T-cell (primary cell): ENCODE results near the gene QRFP. TPM values are rescaled to one million over a fixed set of nuclear protein-coding genes. Genes with fewer than 3 reads are reported as not detected.

Experiments used
- ATAC-seq, 4 experiments: fragments of 200-7000 bp in 3 of 4; fragments of 150-1000 bp in 1 of 4; cut with Tn5 transposase; replicated peaks in 1 of 4; 1 replicate in 3 of 4; 2 replicates in 1 of 4; pipeline ENCODE4 v1.10.0; 2021; ENCODE audit warnings: moderate library complexity in 3 of 4, mild to moderate bottlenecking in 2 of 4, moderate number of reproducible peaks in 1 of 4
- CTCF ChIA-PET, 2 donors: fragments of 300-600 bp; sonication (Branson Sonifier 250); formaldehyde crosslinking; loops; one replicate each; lab custom pipeline; 2022; ENCODE audit warnings: antibody characterized with exemption in 2 of 2; lab: Charles Lee
- POLR2A ChIA-PET, 2 donors: fragments of 300-600 bp; sonication (Branson Sonifier 250); formaldehyde crosslinking; loops; one replicate each; lab custom pipeline; 2022; ENCODE audit warnings: antibody characterized with exemption in 2 of 2; lab: Charles Lee
- DNase-seq, 35 experiments: peaks; one replicate each; pipeline versions ENCODE4 v3.0.0 to v3.0.0-alpha.2; 2013 to 2023
- H3K27ac ChIP-seq: one replicate; pipeline ENCODE4 v1.5.1; 2013; ENCODE audit warnings: low read length
- H3K27me3 ChIP-seq, 2 experiments: replicated peaks in 1 of 2; 1 replicate in 1 of 2; 2 replicates in 1 of 2; pipeline versions ENCODE4 v1.6.1 to v1.7.0; 2013; ENCODE audit warnings: low read length in 1 of 2, mixed read lengths in 1 of 2; ENCODE audit not compliant: control insufficient read depth in 2 of 2, insufficient read depth in 2 of 2; ENCODE audit errors: extremely low read depth in 1 of 2
- H3K36me3 ChIP-seq, 2 donors: 1 replicate in 1 of 2; 2 replicates in 1 of 2; pipeline versions ENCODE4 v1.6.1 to v1.7.0; 2013; ENCODE audit warnings: low read length in 1 of 2; ENCODE audit not compliant: control insufficient read depth in 2 of 2, insufficient read depth in 1 of 2; ENCODE audit errors: extremely low read depth in 1 of 2
- H3K4me1 ChIP-seq, 2 experiments: 1 replicate in 1 of 2; 2 replicates in 1 of 2; pipeline versions ENCODE4 v1.6.1 to v1.7.0; 2013; ENCODE audit warnings: low read length in 2 of 2, mixed read lengths in 1 of 2; ENCODE audit not compliant: insufficient read depth in 2 of 2, control insufficient read depth in 1 of 2; ENCODE audit errors: extremely low read depth in 1 of 2
- H3K4me3 ChIP-seq, 2 donors: 1 replicate in 1 of 2; 2 replicates in 1 of 2; pipeline versions ENCODE4 v1.5.1 to v1.7.0; 2013; ENCODE audit warnings: mild to moderate bottlenecking in 2 of 2, low read length in 1 of 2, moderate library complexity in 1 of 2; ENCODE audit not compliant: control insufficient read depth in 1 of 2; ENCODE audit errors: extremely low read depth in 1 of 2
- H3K9me3 ChIP-seq: 2 replicates; pipeline ENCODE4 v1.7.0; 2013
- H3K27ac Mint-ChIP-seq, 2 donors: one replicate each; pipeline ENCODE4 v1.8.0; 2020 to 2021; ENCODE audit warnings: mild to moderate bottlenecking in 2 of 2, mixed read lengths in 2 of 2
- H3K27me3 Mint-ChIP-seq, 2 donors: one replicate each; pipeline ENCODE4 v1.8.0; 2021 to 2022; ENCODE audit warnings: mixed read lengths in 2 of 2
- H3K36me3 Mint-ChIP-seq: one replicate; pipeline ENCODE4 v1.8.0; 2021; ENCODE audit warnings: mixed read lengths
- H3K4me1 Mint-ChIP-seq, 3 donors: one replicate each; pipeline ENCODE4 v1.8.0; 2020 to 2022; ENCODE audit warnings: mixed read lengths in 3 of 3, mild to moderate bottlenecking in 1 of 3
- H3K4me3 Mint-ChIP-seq, 3 donors: one replicate each; pipeline ENCODE4 v1.8.0; 2020 to 2022; ENCODE audit warnings: mild to moderate bottlenecking in 3 of 3, mixed read lengths in 3 of 3, moderate library complexity in 3 of 3
- H3K9me3 Mint-ChIP-seq, 3 donors: one replicate each; pipeline ENCODE4 v1.8.0; 2020 to 2022; ENCODE audit warnings: mixed read lengths in 3 of 3
- WGBS: methylation state at CpG from one replicate; pipeline ENCODE4 v1.1.5; 2013; ENCODE audit warnings: missing lambda C conversion rate; ENCODE audit not compliant: insufficient coverage; 5-methylcytosine and 5-hydroxymethylcytosine counted together
- total RNA-seq, 35 experiments: library from RNA in 6 of 35; stranded (reverse) in 6 of 35; fragments of 120-200 nt in 1 of 35; gene quantifications; one replicate each; pipeline versions ENCODE4 v1.2.1 to v1.2.4 and lab custom pipeline; 2013 to 2026

Gene QRFP
- total RNA-seq, 5 donors from 2014 or later (not counting 1 experiment from before 2014, with no cell fraction given) = not detected

- Mint-ChIP-seq H3K4me3 (no peak overlapping the region), H3K27me3 (peaks cover 0 to 5% of the 10 kb centered on the region in 2 donors), H3K9me3 (no peaks in the 10 kb centered on the region), H3K36me3 (no peaks in the 10 kb centered on the region), H3K4me1 (no peaks in the 10 kb centered on the region), H3K27ac (no peak overlapping the region)
- DNase-seq = no peak
- no peaks in the 10 kb centered on the region for H3K4me1 ChIP-seq
- H3K4me3 ChIP-seq = no peak overlapping the region
- no peaks in the 10 kb centered on the region for H3K36me3 ChIP-seq
- peaks cover 0 to 43% of the 10 kb centered on the region in 2 experiments for H3K27me3 ChIP-seq
- POLR2A ChIA-PET = no interaction called here
- no peaks in the 10 kb centered on the region for H3K9me3 ChIP-seq
- 89% methylated on average over 13 of the region's 25 CpGs for WGBS
- no peak for ATAC-seq
- CTCF ChIA-PET = no interaction called here
- no peak overlapping the region for H3K27ac ChIP-seq
These were observed 2.6 kb upstream of the QRFP start for GRCh38 chr9:130899051-130899748.

GRCh38 chr9:130898552-130898852 lies 1.9 kb upstream of the QRFP start:
- no peak overlapping the region for H3K27ac Mint-ChIP-seq
- Histone ChIP-seq H3K27me3 (peaks cover 0 to 40% of the 10 kb centered on the region in 2 experiments), H3K4me3 (no peak overlapping the region), H3K27ac (no peak overlapping the region), H3K4me1 (no peaks in the 10 kb centered on the region), H3K9me3 (no peaks in the 10 kb centered on the region), H3K36me3 (no peaks in the 10 kb centered on the region)
- ChIA-PET POLR2A (no interaction called here), CTCF (no interaction called here)
- H3K36me3 Mint-ChIP-seq = no peaks in the 10 kb centered on the region
- ATAC-seq = no peak
- no peaks in the 10 kb centered on the region for H3K9me3 Mint-ChIP-seq
- peaks cover 0 to 4% of the 10 kb centered on the region in 2 donors for H3K27me3 Mint-ChIP-seq
- no peak overlapping the region for H3K4me3 Mint-ChIP-seq
- no peak for DNase-seq
- no CpG with 5 or more reads among the region's 4 CpGs for WGBS
- H3K4me1 Mint-ChIP-seq = no peaks in the 10 kb centered on the region

GRCh38 chr9:130897848-130898551 lies 1.4 kb upstream of the QRFP start:
- H3K4me1 Mint-ChIP-seq = no peaks in the 10 kb centered on the region
- Histone ChIP-seq H3K27me3 (peaks cover 0 to 35% of the 10 kb centered on the region in 2 experiments), H3K27ac (no peak overlapping the region), H3K4me1 (no peaks in the 10 kb centered on the region), H3K36me3 (no peaks in the 10 kb centered on the region), H3K9me3 (no peaks in the 10 kb centered on the region), H3K4me3 (no peak overlapping the region)
- H3K4me3 Mint-ChIP-seq = no peak overlapping the region
- POLR2A ChIA-PET = no interaction called here
- no peaks in the 10 kb centered on the region for H3K9me3 Mint-ChIP-seq
- DNase-seq (no peak), ATAC-seq (no peak)
- WGBS = 87% methylated on average over 21 of the region's 29 CpGs
- CTCF ChIA-PET = no interaction called here
- H3K27me3 Mint-ChIP-seq = peaks cover 0 to 3% of the 10 kb centered on the region in 2 donors
- H3K27ac Mint-ChIP-seq = no peak overlapping the region
- no peaks in the 10 kb centered on the region for H3K36me3 Mint-ChIP-seq

- no peak for DNase-seq
- POLR2A ChIA-PET = no interaction called here
- H3K4me3 Mint-ChIP-seq = no peak overlapping the region
These were observed 616 bp upstream of the QRFP start for GRCh38 chr9:130897105-130897751.

GRCh38 chr9:130895481-130896232 lies 955 bp downstream of the QRFP start:
- Mint-ChIP-seq H3K27me3 (peaks cover 0 to 3% of the 10 kb centered on the region in 2 donors), H3K4me3 (no peak overlapping the region), H3K4me1 (no peaks in the 10 kb centered on the region), H3K9me3 (no peaks in the 10 kb centered on the region), H3K36me3 (peaks cover 3% of the 10 kb centered on the region), H3K27ac (no peak overlapping the region)
- no peak for DNase-seq
- no peaks in the 10 kb centered on the region for H3K9me3 ChIP-seq
- no peak overlapping the region for H3K4me3 ChIP-seq
- H3K27ac ChIP-seq = no peak overlapping the region
- H3K4me1 ChIP-seq = no peaks in the 10 kb centered on the region
- ATAC-seq = no peak
- ChIA-PET POLR2A (no interaction called here), CTCF (no interaction called here)
- H3K27me3 ChIP-seq = peaks cover 0 to 13% of the 10 kb centered on the region in 2 experiments
- H3K36me3 ChIP-seq = peaks cover 0 to 2% of the 10 kb centered on the region in 2 donors
- WGBS = 78% methylated on average over 12 of the region's 24 CpGs

More at GRCh38 chr9:130897105-130897751, 616 bp upstream of the QRFP start:
- Histone ChIP-seq H3K27me3 (peaks cover 0 to 29% of the 10 kb centered on the region in 2 experiments), H3K36me3 (peaks cover 0 to 2% of the 10 kb centered on the region in 2 donors), H3K4me1 (no peaks in the 10 kb centered on the region), H3K27ac (no peak overlapping the region), H3K4me3 (no peak overlapping the region), H3K9me3 (no peaks in the 10 kb centered on the region)
- ATAC-seq = no peak
- no peaks in the 10 kb centered on the region for H3K4me1 Mint-ChIP-seq
- no peaks in the 10 kb centered on the region for H3K9me3 Mint-ChIP-seq
- WGBS = 85% methylated on average over 10 of the region's 16 CpGs
- CTCF ChIA-PET = no interaction called here
- no peak overlapping the region for H3K27ac Mint-ChIP-seq
- H3K36me3 Mint-ChIP-seq = no peaks in the 10 kb centered on the region
- H3K27me3 Mint-ChIP-seq = peaks cover 0 to 3% of the 10 kb centered on the region in 2 donors

GRCh38 chr9:130895038-130895437 lies 1.6 kb downstream of the QRFP start:
- no peaks in the 10 kb centered on the region for H3K9me3 Mint-ChIP-seq
- 90% methylated on average over 9 of the region's 9 CpGs for WGBS
- no peak overlapping the region for H3K4me3 ChIP-seq
- POLR2A ChIA-PET = no interaction called here
- CTCF ChIA-PET = no interaction called here
- H3K9me3 ChIP-seq = no peaks in the 10 kb centered on the region
- peaks cover 3% of the 10 kb centered on the region for H3K36me3 Mint-ChIP-seq
- H3K27ac Mint-ChIP-seq = no peak overlapping the region
- peaks cover 0 to 2% of the 10 kb centered on the region in 2 donors for H3K36me3 ChIP-seq
- no peak overlapping the region for H3K4me3 Mint-ChIP-seq
- no peaks in the 10 kb centered on the region for H3K4me1 Mint-ChIP-seq
- DNase-seq (no peak), ATAC-seq (no peak)
- H3K27me3 ChIP-seq = peaks cover 0 to 7% of the 10 kb centered on the region in 2 experiments
- H3K27ac ChIP-seq = no peak overlapping the region
- H3K27me3 Mint-ChIP-seq = peaks cover 0 to 3% of the 10 kb centered on the region in 2 donors
- no peaks in the 10 kb centered on the region for H3K4me1 ChIP-seq
